HG03280 (cell line): ENCODE data around the gene DPY19L1.
"Not testable (repeated sequence)": the region's sequence is repeated elsewhere in the genome, so short reads cannot be mapped to it uniquely, and the experiment has no call there.

Experiments used
- ATAC-seq: cut with Tn5 transposase; IDR thresholded peaks from one replicate; pipeline ENCODE4 v1.9.1; 2021; ENCODE audit warnings: mild to moderate bottlenecking, moderate library complexity; ENCODE audit not compliant: unreplicated experiment

DPY19L1 gene

GRCh38 chr7:34928560-34928959, 108.7 kb downstream of the DPY19L1 start:
- no peak for ATAC-seq

GRCh38 chr7:34928052-34928451, 109.2 kb downstream of the DPY19L1 start:
- ATAC-seq = peak; percentile 85

GRCh38 chr7:34920470-34920869, 116.8 kb downstream of the DPY19L1 start:
- ATAC-seq = not testable (repeated sequence)

- ATAC-seq = not testable (repeated sequence)
Measured at GRCh38 chr7:34919038-34919437, 118.2 kb downstream of the DPY19L1 start.

- ATAC-seq = not testable (repeated sequence)
Measured at GRCh38 chr7:34918198-34918861, 119.0 kb downstream of the DPY19L1 start.

GRCh38 chr7:34917515-34917914, 119.8 kb downstream of the DPY19L1 start:
- not testable (repeated sequence) for ATAC-seq

GRCh38 chr7:34916267-34916666, 121.0 kb downstream of the DPY19L1 start:
- no peak for ATAC-seq

- no peak for ATAC-seq
Measured at GRCh38 chr7:34912236-34912635, 125.0 kb downstream of the DPY19L1 start.

- not testable (repeated sequence) for ATAC-seq
Measured at GRCh38 chr7:34906266-34906850, 130.9 kb downstream of the DPY19L1 start.

- ATAC-seq = no peak
Measured at GRCh38 chr7:34904987-34905386, 132.3 kb downstream of the DPY19L1 start.

GRCh38 chr7:34903921-34904320, 133.4 kb downstream of the DPY19L1 start:
- not testable (repeated sequence) for ATAC-seq

GRCh38 chr7:34902182-34902581, 135.1 kb downstream of the DPY19L1 start:
- ATAC-seq = no peak

- ATAC-seq = no peak
Measured at GRCh38 chr7:34900891-34901513, 136.3 kb downstream of the DPY19L1 start.

- ATAC-seq = no peak
Measured at GRCh38 chr7:34895202-34895601, 142.1 kb downstream of the DPY19L1 start.

- ATAC-seq = no peak
Measured at GRCh38 chr7:34889951-34890350, 147.3 kb downstream of the DPY19L1 start.

- no peak for ATAC-seq
Measured at GRCh38 chr7:34886856-34887255, 150.4 kb downstream of the DPY19L1 start.

- ATAC-seq = not testable (repeated sequence)
Measured at GRCh38 chr7:34883855-34884254, 153.4 kb downstream of the DPY19L1 start.

GRCh38 chr7:34879871-34880270, 157.4 kb downstream of the DPY19L1 start:
- ATAC-seq = no peak

- ATAC-seq = not testable (repeated sequence)
Measured at GRCh38 chr7:34878944-34879735, 158.1 kb downstream of the DPY19L1 start.
